Psoas muscle (tissue), 8 donors: ENCODE results near the gene ZMYND11. TPM values are rescaled to one million over a fixed set of nuclear protein-coding genes. Genes with fewer than 3 reads are reported as not detected.

Source experiments
- ATAC-seq, 4 donors: fragments of 200-7000 bp; cut with Tn5 transposase; one replicate each; pipeline ENCODE4 v1.9.1; 2020; ENCODE audit warnings: moderate library complexity in 3 of 4, mild to moderate bottlenecking in 2 of 4
- DNase-seq, 2 donors: peaks; one replicate each; pipeline ENCODE4 v3.0.0-alpha.2; 2020
- H3K27ac ChIP-seq: fragments of 200-600 bp; one replicate; pipeline ENCODE4 v1.8.0; 2022
- H3K27me3 ChIP-seq, 3 donors: fragments of 200-600 bp in 1 of 3; one replicate each; pipeline versions ENCODE4 v1.6.1 to v1.8.0; 2013 to 2022; ENCODE audit warnings: low read length in 2 of 3, mild to moderate bottlenecking in 2 of 3, moderate library complexity in 1 of 3; ENCODE audit not compliant: insufficient read depth in 3 of 3
- H3K36me3 ChIP-seq, 2 donors: fragments of 200-600 bp in 1 of 2; one replicate each; pipeline versions ENCODE4 v1.6.1 to v1.8.0; 2013 to 2022; ENCODE audit warnings: low read depth in 1 of 2, mild to moderate bottlenecking in 1 of 2, moderate library complexity in 1 of 2; ENCODE audit not compliant: insufficient read depth in 1 of 2
- H3K4me1 ChIP-seq: fragments of 200-600 bp; one replicate; pipeline ENCODE4 v1.8.0; 2022
- H3K4me3 ChIP-seq: fragments of 200-600 bp; one replicate; pipeline ENCODE4 v1.8.0; 2022; ENCODE audit warnings: mild to moderate bottlenecking
- H3K9me3 ChIP-seq: fragments of 200-600 bp; one replicate; pipeline ENCODE4 v1.8.0; 2022
- CTCF ChIP-seq: fragments of 200-600 bp; IDR thresholded peaks from one replicate; pipeline ENCODE4 v1.8.0; 2022; ENCODE audit warnings: antibody characterized with exemption
- WGBS, 3 donors: extraction: QIAGEN DNeasy Blood & Tissue Kit; methylation state at CpG; one replicate each; pipeline versions ENCODE4 v1.1.6 to v1.1.7; 2013; 5-methylcytosine and 5-hydroxymethylcytosine counted together
- intact Hi-C, 2 donors: fragments of 100-400 bp; cut with DNase I; formaldehyde crosslinking; loops; one replicate each; pipeline versions ENCODE4 v1.11.0 to v1.14.2; 2022
- polyA plus RNA-seq, 3 donors: library from polyadenylated mRNA; stranded (reverse); fragments of 200-250 nt; gene quantifications; one replicate each; pipeline ENCODE4 v1.2.3, GENCODE V29; 2013
- total RNA-seq, 4 donors: library from RNA; stranded (reverse); fragmentation: NEBNext Ultra II Directional in 2 of 4; extraction: Animal tissue kit (Norgen Biotek cat#: 25700) in 2 of 4; gene quantifications; one replicate each; pipeline versions ENCODE4 v1.2.1 to v1.2.4, GENCODE V29; 2021 to 2023
- donor health status: healthy with polysubstance abuse.
- donor health status: DM: no; HTN: no; CAD: no; lungs with moderate emphysema.
- donor health status: Bipolar disorder and iron deficiency.
- donor health status: healthy.
- donor health status: DM: yes; HTN: yes; CAD: no.
- donor health status: DM: no; HTN: no; CAD: no.
- donor health status: DM: no; HTN: no; CAD: no.
- donor health status: DM: yes; HTN: yes; CAD: no.

The ZMYND11 gene
- total and polyA plus RNA-seq, 7 donors, result 27.2 to 75.9 (median 60.3) TPM

GRCh38 chr10:127612-128432, 7.4 kb upstream of the ZMYND11 start:
- intact Hi-C loops, result no loop called here
- no peaks in the 10 kb centered on the region for H3K4me1 ChIP-seq

GRCh38 chr10:129810-130209, 5.4 kb upstream of the ZMYND11 start:
- DNase-seq (no peak), ATAC-seq (no peak)
- WGBS, 3 donors, result 68 to 76% (median 74%) methylated on average over 4 of the region's 4 CpGs
- no peak for TF ChIP-seq CTCF
- H3K4me1 ChIP-seq, result peaks cover 11% of the 10 kb centered on the region
- H3K4me3 ChIP-seq, result no peak overlapping the region
- H3K27ac ChIP-seq, result no peak overlapping the region
- H3K36me3 ChIP-seq, result no peaks in the 10 kb centered on the region
- no peaks in the 10 kb centered on the region for H3K27me3 ChIP-seq
- intact Hi-C loops, result no loop called here
- no peaks in the 10 kb centered on the region for H3K9me3 ChIP-seq

More at GRCh38 chr10:127612-128432, 7.4 kb upstream of the ZMYND11 start:
- TF ChIP-seq CTCF, result no peak
- Histone ChIP-seq H3K27ac (no peak overlapping the region), H3K27me3 (no peaks in the 10 kb centered on the region), H3K36me3 (no peaks in the 10 kb centered on the region), H3K9me3 (no peaks in the 10 kb centered on the region), H3K4me3 (no peak overlapping the region)
- ATAC-seq, result no peak
- 75 to 84% (median 81%) methylated on average over 9 of the region's 9 CpGs for WGBS, 3 donors
- DNase-seq, result no peak

GRCh38 chr10:132946-133898, 2.0 kb upstream of the ZMYND11 start:
- intact Hi-C loops, result no loop called here
- peak overlapping the region; percentile 85 for H3K4me3 ChIP-seq

More at GRCh38 chr10:132946-133898, 2.0 kb upstream of the ZMYND11 start:
- Histone ChIP-seq H3K27me3 (no peaks in the 10 kb centered on the region), H3K9me3 (no peaks in the 10 kb centered on the region), H3K27ac (peak overlapping the region; percentile 96), H3K4me1 (peaks cover 27% of the 10 kb centered on the region), H3K36me3 (no peaks in the 10 kb centered on the region)
- 65 to 70% (median 66%) methylated on average over 10 of the region's 10 CpGs for WGBS, 3 donors
- DNase-seq (no peak), ATAC-seq (peak in 1 of 4 donors; percentile 36)
- no peak for TF ChIP-seq CTCF
